ENCODE measurements around the gene MPRIP.

DNA sequence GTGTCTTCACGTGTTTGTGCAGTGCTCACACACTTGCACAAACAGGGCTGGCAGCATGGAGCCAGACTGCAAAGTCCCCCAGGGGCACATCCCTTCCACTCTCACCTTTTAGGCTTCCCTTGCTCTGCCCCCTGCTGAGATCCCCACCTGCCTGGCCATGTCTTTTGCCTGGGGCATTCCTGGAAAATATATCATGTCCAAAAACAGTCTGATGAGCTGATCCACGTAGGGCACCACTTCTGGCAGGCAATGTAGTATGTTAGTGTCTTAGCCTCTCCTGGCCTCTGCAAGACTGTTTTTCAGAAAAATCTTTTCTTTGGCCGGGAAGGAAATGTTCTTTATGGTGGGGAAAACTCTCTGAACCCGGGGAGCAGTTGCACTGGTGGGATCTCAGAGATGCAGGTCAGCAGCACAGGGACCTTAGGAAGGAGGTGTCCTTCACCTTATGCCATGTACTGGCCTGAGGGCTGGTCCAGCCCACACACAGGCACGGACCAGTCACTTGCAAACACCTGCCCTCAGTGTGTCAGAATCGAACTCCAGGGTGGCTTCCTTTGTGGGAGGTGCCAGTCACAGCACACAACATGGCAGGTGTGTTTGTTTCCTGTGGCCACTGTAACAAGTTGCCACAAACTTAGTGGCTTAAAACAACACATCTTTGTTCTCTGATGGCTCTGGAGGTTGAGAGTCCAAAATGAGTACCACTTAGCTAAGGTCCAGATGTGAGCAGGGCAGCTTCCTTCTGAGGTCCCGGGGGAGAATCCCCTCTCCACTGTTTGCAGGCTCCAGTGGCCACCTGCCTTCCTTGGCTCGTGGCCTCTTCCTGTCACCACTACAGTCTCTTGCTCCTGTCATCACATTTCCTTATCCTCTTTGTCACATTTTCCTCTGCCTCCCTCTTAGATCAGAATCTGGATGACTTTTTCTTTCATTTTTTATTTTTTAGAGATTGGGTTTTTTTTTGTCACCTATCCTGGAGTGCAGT, 46.6 kb downstream of the MPRIP start:
- TF ChIP-seq, protein P1, sequence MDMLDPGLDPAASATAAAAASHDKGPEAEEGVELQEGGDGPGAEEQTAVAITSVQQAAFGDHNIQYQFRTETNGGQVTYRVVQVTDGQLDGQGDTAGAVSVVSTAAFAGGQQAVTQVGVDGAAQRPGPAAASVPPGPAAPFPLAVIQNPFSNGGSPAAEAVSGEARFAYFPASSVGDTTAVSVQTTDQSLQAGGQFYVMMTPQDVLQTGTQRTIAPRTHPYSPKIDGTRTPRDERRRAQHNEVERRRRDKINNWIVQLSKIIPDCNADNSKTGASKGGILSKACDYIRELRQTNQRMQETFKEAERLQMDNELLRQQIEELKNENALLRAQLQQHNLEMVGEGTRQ (IDR thresholded peaks at IDR 0.05; ENCODE audit: borderline replicate concordance, low read depth, low read length), result no peak
- TF ChIP-seq, protein P2, sequence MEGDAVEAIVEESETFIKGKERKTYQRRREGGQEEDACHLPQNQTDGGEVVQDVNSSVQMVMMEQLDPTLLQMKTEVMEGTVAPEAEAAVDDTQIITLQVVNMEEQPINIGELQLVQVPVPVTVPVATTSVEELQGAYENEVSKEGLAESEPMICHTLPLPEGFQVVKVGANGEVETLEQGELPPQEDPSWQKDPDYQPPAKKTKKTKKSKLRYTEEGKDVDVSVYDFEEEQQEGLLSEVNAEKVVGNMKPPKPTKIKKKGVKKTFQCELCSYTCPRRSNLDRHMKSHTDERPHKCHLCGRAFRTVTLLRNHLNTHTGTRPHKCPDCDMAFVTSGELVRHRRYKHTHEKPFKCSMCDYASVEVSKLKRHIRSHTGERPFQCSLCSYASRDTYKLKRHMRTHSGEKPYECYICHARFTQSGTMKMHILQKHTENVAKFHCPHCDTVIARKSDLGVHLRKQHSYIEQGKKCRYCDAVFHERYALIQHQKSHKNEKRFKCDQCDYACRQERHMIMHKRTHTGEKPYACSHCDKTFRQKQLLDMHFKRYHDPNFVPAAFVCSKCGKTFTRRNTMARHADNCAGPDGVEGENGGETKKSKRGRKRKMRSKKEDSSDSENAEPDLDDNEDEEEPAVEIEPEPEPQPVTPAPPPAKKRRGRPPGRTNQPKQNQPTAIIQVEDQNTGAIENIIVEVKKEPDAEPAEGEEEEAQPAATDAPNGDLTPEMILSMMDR (IDR thresholded peaks at IDR 0.05), result no peak
- no peak for TF ChIP-seq EP300 (IDR thresholded peaks at IDR 0.05; ENCODE audit: borderline replicate concordance in 1 of 2, low read depth in 1 of 2, low read length in 1 of 2)
- no peak for TF ChIP-seq RAD21 (IDR thresholded peaks at IDR 0.05; ENCODE audit: low read length)
- TF ChIP-seq JUND (IDR thresholded peaks at IDR 0.05), result no peak
- TF ChIP-seq CHD2 (IDR thresholded peaks at IDR 0.05; ENCODE audit: low read length, partially characterized antibody), result no peak
- TF ChIP-seq, protein P3, sequence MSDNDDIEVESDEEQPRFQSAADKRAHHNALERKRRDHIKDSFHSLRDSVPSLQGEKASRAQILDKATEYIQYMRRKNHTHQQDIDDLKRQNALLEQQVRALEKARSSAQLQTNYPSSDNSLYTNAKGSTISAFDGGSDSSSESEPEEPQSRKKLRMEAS (IDR thresholded peaks at IDR 0.05; ENCODE audit: low read depth), result no peak
- no peak for TF ChIP-seq NFIC (IDR thresholded peaks at IDR 0.05; ENCODE audit: borderline replicate concordance)
- TF ChIP-seq GABPA (IDR thresholded peaks at IDR 0.05; ENCODE audit: low read depth), result no peak
- no peak for TF ChIP-seq SIN3A (IDR thresholded peaks at IDR 0.05; ENCODE audit: borderline replicate concordance, low read depth, low read length)
